RWPE1 (cell line): ENCODE data around the gene UBASH3A.

Experiments
- CTCF ChIA-PET: fragments of 350-600 bp; sonication (Branson Sonifier 250); formaldehyde crosslinking; extraction: SDS; loops from one replicate; lab custom pipeline; 2021; lab: Yijun Ruan, JAX
- POLR2A ChIA-PET: fragments of 400-600 bp; formaldehyde crosslinking; extraction: SDS; loops from one replicate; lab custom pipeline; 2020; ENCODE audit warnings: antibody characterized with exemption; ENCODE audit not compliant: low non-redundant PET; lab: Yijun Ruan, JAX
- DNase-seq: peaks from one replicate; pipeline ENCODE4 v3.0.0; 2012; ENCODE audit warnings: low spot score
- H3K27ac ChIP-seq: fragments of 450-650 bp; 2 replicates; pipeline ENCODE4 v1.5.1; 2017
- TF ChIP-seq, protein P1 (sequence below): fragments of 450-650 bp; conservative IDR thresholded peaks from 2 replicates; pipeline ENCODE4 v1.5.1; 2017; ENCODE audit warnings: low read depth, mild to moderate bottlenecking

Gene UBASH3A

DNA sequence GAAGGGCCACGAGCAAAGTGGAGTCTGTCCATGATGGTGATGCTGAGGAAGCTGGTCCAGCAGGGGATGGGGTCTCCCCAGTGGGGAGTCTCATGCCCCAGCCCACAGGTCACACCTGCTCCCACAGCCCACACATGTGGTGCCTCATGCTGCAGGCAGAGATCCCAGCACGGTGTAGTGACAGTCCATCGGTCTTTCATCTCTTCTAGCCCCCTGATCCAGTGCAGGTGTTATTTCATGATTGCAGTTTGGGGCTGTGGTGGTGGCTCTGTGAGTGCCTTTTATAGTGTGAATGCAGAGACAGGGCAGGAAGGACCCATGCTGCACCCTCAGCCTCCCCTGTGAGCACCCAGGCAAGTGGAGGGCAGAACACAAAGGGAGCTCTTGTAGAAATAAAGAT, 45.0 kb downstream of the UBASH3A start:
- POLR2A ChIA-PET: no interaction called here
- CTCF ChIA-PET: interaction anchor here (0.7 kb wide), 1 partner anchor 284 kb away, joined by 3 read pairs; no protein-coding TSS in a partner anchor
- TF ChIP-seq, protein P1, sequence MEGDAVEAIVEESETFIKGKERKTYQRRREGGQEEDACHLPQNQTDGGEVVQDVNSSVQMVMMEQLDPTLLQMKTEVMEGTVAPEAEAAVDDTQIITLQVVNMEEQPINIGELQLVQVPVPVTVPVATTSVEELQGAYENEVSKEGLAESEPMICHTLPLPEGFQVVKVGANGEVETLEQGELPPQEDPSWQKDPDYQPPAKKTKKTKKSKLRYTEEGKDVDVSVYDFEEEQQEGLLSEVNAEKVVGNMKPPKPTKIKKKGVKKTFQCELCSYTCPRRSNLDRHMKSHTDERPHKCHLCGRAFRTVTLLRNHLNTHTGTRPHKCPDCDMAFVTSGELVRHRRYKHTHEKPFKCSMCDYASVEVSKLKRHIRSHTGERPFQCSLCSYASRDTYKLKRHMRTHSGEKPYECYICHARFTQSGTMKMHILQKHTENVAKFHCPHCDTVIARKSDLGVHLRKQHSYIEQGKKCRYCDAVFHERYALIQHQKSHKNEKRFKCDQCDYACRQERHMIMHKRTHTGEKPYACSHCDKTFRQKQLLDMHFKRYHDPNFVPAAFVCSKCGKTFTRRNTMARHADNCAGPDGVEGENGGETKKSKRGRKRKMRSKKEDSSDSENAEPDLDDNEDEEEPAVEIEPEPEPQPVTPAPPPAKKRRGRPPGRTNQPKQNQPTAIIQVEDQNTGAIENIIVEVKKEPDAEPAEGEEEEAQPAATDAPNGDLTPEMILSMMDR: no peak
- no peak overlapping the region for H3K27ac ChIP-seq
- DNase-seq: no peak

DNA sequence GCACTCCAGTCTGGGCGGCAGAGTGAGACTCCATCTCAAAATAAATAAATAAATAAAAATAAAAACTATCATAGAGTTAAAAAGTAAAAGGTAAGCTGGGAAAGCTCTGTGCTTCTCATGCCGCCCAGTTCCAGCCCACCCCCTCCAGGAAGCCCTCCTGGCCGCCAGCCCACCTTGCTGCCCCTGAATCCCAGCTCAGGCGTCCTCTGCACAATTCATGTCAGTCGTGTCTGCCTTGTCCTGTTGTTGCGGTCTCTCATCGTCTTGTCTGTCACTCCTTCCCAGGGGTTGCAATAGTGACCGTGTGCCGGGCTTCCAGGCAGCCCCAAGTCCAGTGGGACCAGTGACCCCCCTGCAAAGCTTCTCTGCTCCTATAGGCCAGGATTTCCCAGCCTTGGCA, 48.2 kb downstream of the UBASH3A start:
- TF ChIP-seq, protein P1: no peak
- POLR2A ChIA-PET: no interaction called here
- no peak for DNase-seq
- no peak overlapping the region for H3K27ac ChIP-seq
- CTCF ChIA-PET: interaction anchor here (0.6 kb wide), 1 partner anchor 307 kb away, joined by 3 read pairs; no protein-coding TSS in a partner anchor

DNA sequence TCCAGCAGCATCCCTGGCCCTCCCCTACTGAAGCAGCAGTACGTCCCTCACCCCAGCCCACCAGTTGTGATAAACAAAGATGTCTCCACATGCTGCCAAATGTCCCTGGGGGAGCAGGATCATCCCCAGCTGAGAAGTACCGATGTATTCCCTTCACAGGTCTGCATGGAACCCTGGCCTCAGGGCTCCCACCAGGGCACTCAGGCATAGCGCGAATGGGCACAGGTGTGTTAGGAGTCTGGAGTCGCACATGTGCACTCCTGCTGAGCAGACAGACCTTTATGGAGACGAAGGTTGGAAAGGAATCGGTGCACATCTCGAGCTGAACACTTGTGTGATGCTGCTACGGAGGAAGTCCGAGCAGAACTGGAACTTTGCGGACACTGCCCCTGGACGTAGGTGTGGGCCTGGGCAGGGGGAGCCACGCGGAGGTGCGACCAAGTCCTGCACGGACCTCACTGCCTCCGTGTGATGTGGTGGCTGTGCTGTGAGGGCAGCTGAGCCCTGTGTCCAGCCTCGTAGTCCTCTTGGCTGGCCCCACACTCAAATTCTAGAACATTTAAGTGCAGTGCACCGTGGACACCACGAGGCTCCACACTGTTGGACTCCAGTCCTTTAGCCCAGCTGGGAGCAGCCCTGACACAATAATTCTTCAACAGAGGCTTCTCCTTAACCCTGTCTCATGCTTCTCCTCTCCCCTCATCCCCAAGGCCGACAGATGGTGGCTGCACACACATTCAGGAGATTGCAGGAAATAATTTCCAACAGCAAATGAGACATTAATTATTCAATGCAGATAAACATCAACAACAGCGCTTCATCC, 48.9 kb downstream of the UBASH3A start:
- TF ChIP-seq, protein P1: no peak
- POLR2A ChIA-PET: no interaction called here
- no peak overlapping the region for H3K27ac ChIP-seq
- CTCF ChIA-PET: interaction anchor here (0.6 kb wide), 1 partner anchor 8 kb away, joined by 4 read pairs; no protein-coding TSS in a partner anchor
- no peak for DNase-seq

DNA sequence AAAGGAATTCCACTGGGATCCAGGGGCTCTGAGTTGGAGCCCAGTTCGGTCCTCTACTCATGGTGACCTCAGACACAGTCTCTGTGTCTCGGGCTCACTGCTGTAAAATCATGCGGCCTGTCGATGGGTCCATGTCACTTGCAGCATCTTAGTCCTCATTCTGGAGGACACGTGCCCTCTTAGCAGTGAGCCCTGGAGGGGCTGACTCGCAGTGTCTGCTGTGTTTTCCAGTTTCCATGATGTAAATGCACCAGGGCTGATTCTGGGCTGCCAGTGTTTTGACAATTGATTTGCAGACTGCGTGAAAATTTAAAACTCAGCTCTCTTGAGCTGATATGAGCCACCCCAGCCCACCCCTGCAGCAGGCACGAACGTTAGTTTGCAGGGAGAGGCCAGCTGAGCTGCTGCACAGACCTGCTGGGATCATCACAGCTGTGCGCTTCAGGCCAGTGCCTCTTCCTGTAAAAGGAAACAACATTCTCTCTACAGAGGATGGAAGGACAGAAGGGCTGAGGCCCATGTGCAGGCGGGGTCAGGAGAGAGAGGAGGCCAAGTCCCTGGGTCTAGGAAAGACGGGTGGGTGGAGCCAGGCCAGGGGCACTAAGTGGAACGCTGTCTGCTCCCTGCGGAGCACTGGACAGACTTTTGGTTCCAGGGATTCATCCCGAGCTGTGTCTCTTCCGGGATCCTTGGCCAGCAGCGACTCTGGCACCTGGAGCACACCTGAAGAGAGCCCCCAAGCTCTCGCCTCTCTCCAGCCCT, 49.7 kb downstream of the UBASH3A start:
- TF ChIP-seq, protein P1: no peak
- no peak for DNase-seq
- no peak overlapping the region for H3K27ac ChIP-seq
- ChIA-PET CTCF (no interaction called here), POLR2A (no interaction called here)

DNA sequence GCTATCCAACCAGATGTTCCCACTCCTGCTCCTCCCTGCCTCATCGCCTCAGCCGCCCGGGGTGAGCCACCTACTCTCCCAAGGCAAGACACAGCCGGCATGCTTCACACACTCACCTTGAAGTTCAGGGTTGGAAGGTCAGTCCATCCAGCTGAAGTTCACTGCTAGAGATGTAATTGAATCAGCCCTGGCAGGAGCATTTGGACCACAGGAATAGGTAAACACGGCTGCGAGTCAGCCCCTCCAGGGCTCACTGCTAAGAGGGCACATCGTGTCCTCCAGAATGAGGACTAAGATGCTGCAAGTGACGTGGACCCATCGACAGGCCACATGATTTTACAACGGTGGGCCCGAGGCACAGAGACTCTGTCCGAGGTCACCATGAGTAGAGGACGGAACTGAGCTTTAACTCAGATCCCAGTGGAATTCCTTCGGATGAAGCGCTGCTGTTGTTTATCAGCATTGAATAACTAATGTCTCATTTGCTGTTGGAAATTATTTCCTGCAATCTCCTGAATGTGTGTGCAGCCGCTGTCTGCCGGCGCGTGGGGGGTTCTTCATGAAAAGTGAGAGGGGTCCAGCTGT, 50.4 kb downstream of the UBASH3A start:
- CTCF ChIA-PET: no interaction called here
- POLR2A ChIA-PET: no interaction called here
- H3K27ac ChIP-seq: no peak overlapping the region
- no peak for DNase-seq
- TF ChIP-seq, protein P1: no peak

DNA sequence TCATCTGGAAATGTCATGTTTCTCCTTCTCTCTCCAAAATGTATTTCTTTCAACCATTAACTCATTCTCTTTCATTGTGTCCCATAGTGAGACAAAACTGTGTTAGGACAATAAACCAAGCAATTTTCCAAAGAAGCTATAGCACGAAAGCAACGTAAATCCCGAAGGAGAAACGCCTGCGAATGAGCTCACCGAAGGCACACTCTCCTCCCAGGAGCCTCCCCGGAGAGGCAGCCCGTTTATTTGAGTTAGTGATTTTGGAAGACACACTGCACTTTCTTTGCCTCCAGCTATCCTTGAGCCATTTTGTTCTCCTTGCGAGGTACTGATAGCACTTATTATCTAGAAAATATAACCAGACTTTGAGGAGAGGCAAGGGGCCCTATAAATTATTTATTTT, 51.1 kb downstream of the UBASH3A start:
- TF ChIP-seq, protein P1: no peak
- CTCF ChIA-PET: no interaction called here
- no peak for DNase-seq
- POLR2A ChIA-PET: no interaction called here
- no peak overlapping the region for H3K27ac ChIP-seq
